Stimulated activated CD8-positive, alpha-beta memory T cell treated with anti-CD3 and anti-CD28 coated beads, Interleukin-7, amount 100 ng/mL, for 24 hours (primary cell): ENCODE data around the gene HACD2.
"Not testable (repeated sequence)": the region's sequence is repeated elsewhere in the genome, so short reads cannot be mapped to it uniquely, and the experiment has no call there.

Source experiments
- DNase-seq: peaks from one replicate; pipeline ENCODE4 v3.0.0-alpha.2; 2020; ENCODE audit warnings: low read depth

The HACD2 gene

GRCh38 chr3:123525433-123525832, 59.4 kb downstream of the HACD2 start:
- no peak for DNase-seq

DNA sequence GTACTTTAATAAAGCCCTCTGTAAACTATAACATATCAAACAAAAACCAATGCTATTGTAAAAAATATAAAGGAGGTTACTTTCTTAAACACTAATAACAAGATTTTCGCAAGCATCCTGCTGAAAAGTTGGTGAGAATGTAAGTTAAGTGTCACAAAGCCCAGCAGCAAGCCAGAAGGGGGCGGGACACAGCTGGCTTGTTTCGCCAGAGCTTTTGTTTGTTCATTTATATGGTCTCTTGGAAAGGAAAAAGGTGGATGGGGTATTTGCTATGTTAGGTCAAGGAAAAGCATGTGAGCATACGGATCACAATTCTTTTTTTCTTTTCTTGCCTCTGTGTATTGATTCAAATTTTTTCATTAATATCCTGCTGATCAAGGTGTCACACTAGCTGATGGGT, 59.9 kb downstream of the HACD2 start:
- no peak for DNase-seq

DNA sequence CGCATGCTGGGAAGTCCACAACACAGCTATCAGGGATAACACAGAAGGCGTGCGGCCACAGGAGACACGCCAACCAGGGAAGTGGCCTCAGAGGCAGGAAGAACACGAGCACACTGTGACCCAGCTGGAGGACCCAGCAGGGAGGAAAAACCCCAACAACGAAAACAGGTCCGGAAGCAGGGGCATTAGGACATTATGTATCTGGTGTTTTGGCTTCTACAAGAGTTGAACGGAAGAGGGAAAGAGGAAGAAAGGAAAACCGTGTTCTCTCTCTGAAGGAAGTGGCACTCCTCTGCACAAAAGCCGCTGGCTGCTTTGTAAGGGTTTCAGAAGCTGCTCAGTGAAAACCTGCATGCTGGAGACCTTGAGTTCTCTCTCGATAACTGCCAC, 61.8 kb downstream of the HACD2 start:
- no peak for DNase-seq

GRCh38 chr3:123522320-123523022, 62.4 kb downstream of the HACD2 start:
- DNase-seq = no peak

GRCh38 chr3:123521179-123521969, 63.5 kb downstream of the HACD2 start:
- DNase-seq = no peak

GRCh38 chr3:123520656-123521055, 64.2 kb downstream of the HACD2 start:
- DNase-seq = no peak

DNA sequence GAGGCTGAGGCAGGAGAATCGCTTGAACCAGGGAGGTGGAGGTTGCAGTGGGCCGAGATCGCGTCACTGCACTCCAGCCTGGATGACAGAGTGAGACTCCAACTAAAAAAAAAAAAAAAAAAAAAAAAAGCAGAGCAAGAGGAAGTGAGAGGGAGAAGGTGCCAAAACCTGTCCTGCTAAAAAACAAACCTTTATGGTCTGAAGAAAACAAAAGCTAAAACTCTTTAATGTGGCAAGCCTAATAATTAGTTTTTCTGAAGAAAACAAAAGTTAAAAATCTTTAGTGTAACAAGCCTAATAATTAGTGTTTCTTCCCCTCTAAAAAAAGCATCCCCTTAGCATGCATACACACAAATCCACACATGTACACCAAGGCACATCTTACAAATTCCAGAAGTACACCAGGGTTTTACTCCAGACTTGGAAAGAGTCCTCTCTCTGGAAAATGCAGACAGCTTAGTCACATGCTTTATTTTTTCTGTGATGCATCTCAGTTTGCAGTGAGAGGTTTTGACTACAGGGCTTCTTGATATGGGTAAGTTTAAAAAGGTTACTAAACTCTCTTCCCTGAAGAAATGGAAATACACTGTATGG, 65.9 kb downstream of the HACD2 start:
- DNase-seq = no peak

GRCh38 chr3:123511726-123512125, 73.1 kb downstream of the HACD2 start:
- no peak for DNase-seq

GRCh38 chr3:123511084-123511483, 73.8 kb downstream of the HACD2 start:
- no peak for DNase-seq

- no peak for DNase-seq
Measured at GRCh38 chr3:123508178-123508577, 76.7 kb downstream of the HACD2 start.

- DNase-seq = no peak
Measured at GRCh38 chr3:123505820-123506219, 79.0 kb downstream of the HACD2 start.

GRCh38 chr3:123503203-123503602, 81.7 kb downstream of the HACD2 start:
- no peak for DNase-seq

DNA sequence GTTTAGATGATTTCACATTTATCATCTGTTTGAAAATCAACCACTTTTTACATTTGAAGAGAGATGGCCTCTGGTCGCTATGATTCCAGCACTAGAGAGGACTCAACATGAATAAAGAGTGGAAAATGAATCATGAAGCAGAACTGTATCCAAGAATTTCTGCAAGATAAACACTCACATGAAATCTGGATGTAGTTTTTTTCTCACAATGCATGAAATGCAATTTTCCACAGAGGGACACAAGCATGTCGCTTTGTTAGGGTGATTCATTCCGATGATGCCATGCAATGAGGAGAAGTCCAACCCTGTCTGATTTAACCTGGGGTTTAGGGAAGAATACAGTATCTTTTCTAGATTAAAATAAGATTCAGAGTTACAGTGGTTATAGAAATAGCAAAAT, 85.5 kb downstream of the HACD2 start:
- DNase-seq = no peak

DNA sequence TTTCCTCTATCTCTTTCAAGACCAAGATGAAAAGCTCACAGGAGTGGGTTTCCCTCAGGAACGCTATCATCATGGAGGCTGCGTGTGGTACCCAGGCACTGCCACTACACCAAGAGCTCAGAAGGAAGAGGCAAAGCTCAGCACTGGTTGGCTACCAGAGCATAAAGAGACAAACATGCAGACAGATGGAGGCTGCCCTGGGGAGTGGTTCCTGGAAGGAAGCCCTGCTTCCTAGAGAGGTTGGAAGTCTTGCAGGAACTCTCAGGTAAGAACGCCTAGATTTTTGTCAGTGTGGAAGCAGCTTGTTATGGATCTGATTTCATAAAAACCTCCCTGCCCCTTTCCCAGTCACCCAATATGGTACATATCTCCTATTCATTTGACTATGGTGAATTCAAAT, 86.1 kb downstream of the HACD2 start:
- no peak for DNase-seq

- no peak for DNase-seq
Measured at GRCh38 chr3:123493912-123494311, 90.9 kb downstream of the HACD2 start.

- DNase-seq = no peak
Measured at GRCh38 chr3:123491966-123492587, 92.8 kb downstream of the HACD2 start.

DNA sequence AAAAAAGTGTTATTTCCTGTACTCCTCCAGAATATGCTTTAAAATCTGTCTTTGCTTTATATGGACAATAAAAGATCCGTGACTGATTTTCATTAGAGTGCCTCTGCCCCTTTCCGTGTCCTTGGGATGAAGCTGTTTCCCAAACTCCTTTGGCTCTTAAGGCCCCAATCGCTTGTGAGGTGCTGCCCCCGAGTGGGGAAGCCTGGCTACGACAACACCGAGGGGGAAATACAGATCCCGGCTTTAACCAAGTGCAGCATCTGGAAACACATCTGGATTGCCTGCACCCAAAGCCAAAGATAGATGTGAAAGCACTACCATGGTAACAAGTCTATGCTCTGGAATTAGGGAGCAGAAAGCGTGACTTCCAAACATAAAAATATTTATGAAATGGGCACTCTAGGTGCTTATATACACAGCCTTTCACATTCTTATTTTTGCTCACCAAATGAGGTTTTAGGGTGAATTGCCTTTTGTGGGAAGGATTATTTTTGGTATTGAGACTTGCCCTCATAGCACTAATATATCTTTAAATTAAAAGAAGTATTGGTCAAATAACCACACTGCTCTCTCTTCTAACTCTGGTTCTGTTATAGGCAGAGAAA, 95.4 kb downstream of the HACD2 start:
- DNase-seq = no peak

- DNase-seq = no peak
Measured at GRCh38 chr3:123488645-123489347, 96.1 kb downstream of the HACD2 start.

GRCh38 chr3:123487063-123487462, 97.8 kb downstream of the HACD2 start:
- DNase-seq = not testable (repeated sequence)

GRCh38 chr3:123486460-123486859, 98.4 kb downstream of the HACD2 start:
- no peak for DNase-seq

DNA sequence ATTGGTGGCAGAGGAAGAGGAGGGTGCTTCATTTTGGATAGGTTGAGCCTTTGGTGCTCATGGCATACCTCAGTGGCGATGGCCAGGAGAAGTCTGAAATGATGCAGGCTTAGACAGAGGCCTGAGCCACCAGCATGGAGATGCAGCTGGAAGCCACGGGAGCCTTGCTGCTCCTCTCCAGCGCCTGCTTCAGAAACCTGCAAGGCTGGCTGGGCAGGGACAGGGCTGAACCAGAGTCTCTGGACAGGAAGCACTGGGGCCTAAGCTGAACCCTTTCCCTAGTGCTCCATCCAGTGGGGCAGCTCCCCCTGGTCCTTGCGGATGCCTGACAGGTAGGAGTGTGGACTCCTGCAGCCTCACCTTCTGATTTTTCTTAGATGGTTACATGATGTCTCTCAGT, 99.3 kb downstream of the HACD2 start:
- DNase-seq = no peak

- no peak for DNase-seq
Measured at GRCh38 chr3:123483146-123483545, 101.7 kb downstream of the HACD2 start.
